H9 (cell line): ENCODE results near the gene DCST1. TPM values are rescaled to one million over a fixed set of nuclear protein-coding genes. Genes with fewer than 3 reads are reported as not detected.

Source experiments
- DNase-seq: peaks from one replicate; pipeline ENCODE4 v3.0.0-alpha.2; 2017
- H2AFZ ChIP-seq: one replicate; pipeline ENCODE4 v1.6.1; 2013; ENCODE audit warnings: mild to moderate bottlenecking, low read length, control low read depth, moderate library complexity
- H2AK5ac ChIP-seq: 2 replicates; pipeline ENCODE4 v1.6.1; 2013; ENCODE audit warnings: low read length, control low read depth, mixed read lengths; ENCODE audit not compliant: insufficient read length
- H2BK120ac ChIP-seq: one replicate; pipeline ENCODE4 v1.6.1; 2013; ENCODE audit warnings: low read depth, mild to moderate bottlenecking, low read length, control low read depth, inconsistent platforms; ENCODE audit not compliant: poor library complexity, severe bottlenecking
- H2BK12ac ChIP-seq: 2 replicates; pipeline ENCODE4 v1.6.1; 2013; ENCODE audit warnings: low read length, control low read depth, mixed read lengths, low read depth; ENCODE audit not compliant: insufficient read length
- H2BK15ac ChIP-seq: 2 replicates; pipeline ENCODE4 v1.6.1; 2013; ENCODE audit warnings: low read depth, low read length, control low read depth
- H2BK20ac ChIP-seq: one replicate; pipeline ENCODE4 v1.6.1; 2013; ENCODE audit warnings: low read depth, mild to moderate bottlenecking, low read length, control low read depth, inconsistent platforms; ENCODE audit not compliant: poor library complexity, severe bottlenecking
- H2BK5ac ChIP-seq: 2 replicates; pipeline ENCODE4 v1.6.1; 2013; ENCODE audit warnings: low read length, control low read depth, mixed read lengths; ENCODE audit not compliant: insufficient read length
- H3K14ac ChIP-seq: 2 replicates; pipeline ENCODE4 v1.6.1; 2013; ENCODE audit warnings: low read length, control low read depth; ENCODE audit not compliant: insufficient read depth
- H3K18ac ChIP-seq: 2 replicates; pipeline ENCODE4 v1.6.1; 2013; ENCODE audit warnings: low read depth, mild to moderate bottlenecking, mixed read lengths, low read length, control low read depth; ENCODE audit not compliant: insufficient read length
- H3K23ac ChIP-seq: 2 replicates; pipeline ENCODE4 v1.6.1; 2013; ENCODE audit warnings: low read length, control low read depth, mixed read lengths, low read depth; ENCODE audit not compliant: insufficient read length
- H3K23me2 ChIP-seq: 2 replicates; pipeline ENCODE4 v1.6.1; 2013; ENCODE audit warnings: low read depth, mild to moderate bottlenecking, mixed read lengths, low read length, control low read depth; ENCODE audit not compliant: insufficient read length, poor library complexity, severe bottlenecking
- H3K27ac ChIP-seq: 2 replicates; pipeline ENCODE4 v1.5.1; 2013; ENCODE audit warnings: low read length, control low read depth, mixed read lengths, low read depth; ENCODE audit not compliant: insufficient read length
- H3K27me3 ChIP-seq: 2 replicates; pipeline ENCODE4 v1.6.1; 2013; ENCODE audit warnings: low read length, control low read depth, inconsistent platforms; ENCODE audit not compliant: insufficient read depth
- H3K4ac ChIP-seq: 2 replicates; pipeline ENCODE4 v1.6.1; 2013; ENCODE audit warnings: low read depth, mild to moderate bottlenecking, control low read depth, inconsistent platforms, low read length, moderate library complexity
- H3K4me1 ChIP-seq: 2 replicates; pipeline ENCODE4 v1.6.1; 2013; ENCODE audit warnings: low read length, control low read depth, inconsistent platforms; ENCODE audit not compliant: insufficient read depth
- H3K4me2 ChIP-seq: 2 replicates; pipeline ENCODE4 v1.6.1; 2013; ENCODE audit warnings: low read length, control low read depth, mixed read lengths; ENCODE audit not compliant: insufficient read length, insufficient read depth
- H3K56ac ChIP-seq: 2 replicates; pipeline ENCODE4 v1.6.1; 2013; ENCODE audit warnings: low read depth, mild to moderate bottlenecking, mixed read lengths, low read length, control low read depth; ENCODE audit not compliant: insufficient read length
- H3K79me1 ChIP-seq: 2 replicates; pipeline ENCODE4 v1.6.1; 2013; ENCODE audit warnings: low read depth, mild to moderate bottlenecking, moderate library complexity, low read length, control low read depth, inconsistent platforms; ENCODE audit not compliant: insufficient read depth, poor library complexity, severe bottlenecking
- H3K79me2 ChIP-seq: 2 replicates; pipeline ENCODE4 v1.6.1; 2013; ENCODE audit warnings: low read length, control low read depth, inconsistent platforms; ENCODE audit not compliant: insufficient read depth
- H3K9ac ChIP-seq: 2 replicates; pipeline ENCODE4 v1.6.1; 2013; ENCODE audit warnings: low read length, control low read depth, mixed read lengths; ENCODE audit not compliant: insufficient read length; ENCODE audit errors: extremely low read depth
- H3K9me3 ChIP-seq: one replicate; pipeline ENCODE4 v1.6.1; 2013; ENCODE audit warnings: low read depth, low read length, inconsistent platforms; ENCODE audit not compliant: control insufficient read depth
- H3T11ph ChIP-seq: one replicate; pipeline ENCODE4 v1.6.1; 2013; ENCODE audit warnings: mild to moderate bottlenecking, low read length, control low read depth, inconsistent platforms
- H4K20me1 ChIP-seq: one replicate; pipeline ENCODE4 v1.6.1; 2013; ENCODE audit not compliant: control insufficient read depth, insufficient read length, insufficient read depth
- H4K5ac ChIP-seq: 2 replicates; pipeline ENCODE4 v1.6.1; 2013; ENCODE audit warnings: low read depth, mild to moderate bottlenecking, mixed read lengths, low read length, control low read depth; ENCODE audit not compliant: insufficient read length
- H4K8ac ChIP-seq: replicated peaks from 2 replicates; pipeline ENCODE4 v1.6.1; 2013; ENCODE audit warnings: low read length, control low read depth, mixed read lengths, low read depth; ENCODE audit not compliant: insufficient read length
- H4K91ac ChIP-seq: 2 replicates; pipeline ENCODE4 v1.6.1; 2013; ENCODE audit warnings: low read depth, mild to moderate bottlenecking, moderate library complexity, mixed read lengths, low read length, control low read depth; ENCODE audit not compliant: insufficient read length
- H3K27ac Mint-ChIP-seq, 3 experiments: 2 replicates in 2 of 3; 3 replicates in 1 of 3; pipeline ENCODE4 v1.8.0; 2020 to 2021; ENCODE audit warnings: mixed read lengths in 3 of 3, mild to moderate bottlenecking in 1 of 3, moderate library complexity in 1 of 3
- H3K27me3 Mint-ChIP-seq: 2 replicates; pipeline ENCODE4 v1.8.0; 2021; ENCODE audit warnings: low read depth, mild to moderate bottlenecking, moderate library complexity, mixed read lengths
- H3K36me3 Mint-ChIP-seq, 3 experiments: 2 replicates in 2 of 3; 3 replicates in 1 of 3; pipeline ENCODE4 v1.8.0; 2020 to 2021; ENCODE audit warnings: low read depth in 3 of 3, mixed read lengths in 3 of 3; ENCODE audit not compliant: insufficient read depth in 1 of 3
- H3K4me1 Mint-ChIP-seq, 2 experiments: 2 replicates each; pipeline ENCODE4 v1.8.0; 2020; ENCODE audit warnings: mixed read lengths in 2 of 2
- H3K4me3 Mint-ChIP-seq, 2 experiments: 2 replicates in 1 of 2; 3 replicates in 1 of 2; pipeline ENCODE4 v1.8.0; 2020 to 2021; ENCODE audit warnings: mild to moderate bottlenecking in 2 of 2, mixed read lengths in 2 of 2, moderate library complexity in 1 of 2
- H3K9me3 Mint-ChIP-seq, 2 experiments: 2 replicates in 1 of 2; 3 replicates in 1 of 2; pipeline ENCODE4 v1.8.0; 2020; ENCODE audit warnings: mild to moderate bottlenecking in 2 of 2, mixed read lengths in 2 of 2, moderate library complexity in 1 of 2
- WGBS: extraction: QIAGEN DNeasy Blood & Tissue Kit; methylation state at CpG from one replicate; pipeline ENCODE4 v1.1.7; 2013; ENCODE audit warnings: missing lambda C conversion rate, low lambda C conversion rate, mixed read lengths; ENCODE audit not compliant: insufficient read length; ENCODE audit errors: extremely low coverage; 5-methylcytosine and 5-hydroxymethylcytosine counted together
- total RNA-seq: library from RNA; stranded (reverse); gene quantifications from 2 replicates; pipeline ENCODE4 v1.2.1, GENCODE V29; 2021
- TF ChIP-seq, protein P1 (sequence below): fragments of 200-600 bp; sonication (generic); conservative IDR thresholded peaks from 3 replicates; pipeline ENCODE4 v1.8.0; 2021; ENCODE audit warnings: antibody characterized with exemption, mild to moderate bottlenecking

The DCST1 gene
- total RNA-seq, 1 experiment from 2014 or later, result not detected

DNA sequence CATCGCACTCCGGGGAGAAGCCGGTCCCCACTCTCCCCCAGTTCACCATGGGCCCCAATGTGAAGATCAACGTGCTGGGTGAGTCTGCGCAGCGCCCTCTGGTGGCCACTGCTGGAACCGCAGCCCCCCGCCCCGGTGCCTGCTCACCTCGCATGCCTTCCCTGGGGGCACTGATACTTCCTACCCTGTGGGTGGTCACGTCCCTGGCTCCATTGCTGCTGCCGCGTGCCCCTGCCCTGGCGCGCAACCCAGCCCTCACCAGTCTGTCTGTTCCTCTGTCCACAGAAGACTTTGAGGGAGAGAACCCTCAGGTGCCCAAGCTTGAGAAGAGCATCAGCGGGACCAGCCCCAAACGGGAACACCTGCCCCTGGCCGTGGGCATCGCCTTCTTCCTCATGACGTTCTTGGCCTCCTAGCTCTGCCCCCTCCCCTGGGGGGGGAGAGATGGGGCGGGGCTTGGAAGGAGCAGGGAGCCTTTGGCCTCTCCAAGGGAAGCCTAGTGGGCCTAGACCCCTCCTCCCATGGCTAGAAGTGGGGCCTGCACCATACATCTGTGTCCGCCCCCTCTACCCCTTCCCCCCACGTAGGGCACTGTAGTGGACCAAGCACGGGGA, 52.6 kb downstream of the DCST1 start:
- Mint-ChIP-seq H3K27me3 (peaks cover 43% of the 10 kb centered on the region), H3K9me3 (peaks cover 0 to 4% of the 10 kb centered on the region in 2 experiments; a peak in 3 of 5 replicates), H3K27ac (no peak overlapping the region), H3K4me1 (peaks cover 21 to 42% of the 10 kb centered on the region in 2 experiments), H3K4me3 (peak overlapping the region; percentile 49 to 96), H3K36me3 (0 out of 7 replicates have a peak, but pooled peaks cover 0 to 4% (median 0%) of the 10 kb centered on the region in 3 experiments)
- Histone ChIP-seq H3K79me1 (no peaks in the 10 kb centered on the region), H2AFZ (no peak overlapping the region), H4K5ac (no peak overlapping the region), H3K79me2 (no peaks in the 10 kb centered on the region), H3K14ac (peak overlapping the region; percentile 6; the same call in 1 of the 2 replicates), H2BK120ac (no peak overlapping the region), H2BK5ac (no peak overlapping the region), H4K91ac (no peak overlapping the region), H3K27me3 (peaks cover 31% of the 10 kb centered on the region), H3K56ac (no peak overlapping the region), H4K8ac (no peak overlapping the region), H3K23me2 (peaks cover 16% of the 10 kb centered on the region), H3T11ph (no peak overlapping the region), H3K18ac (no peak overlapping the region), H3K9me3 (no peaks in the 10 kb centered on the region), H3K23ac (no peak overlapping the region), H2AK5ac (no peak overlapping the region), H2BK15ac (no peak overlapping the region), H3K4ac (no peak overlapping the region), H2BK20ac (no peak overlapping the region), H2BK12ac (no peak overlapping the region), H3K4me1 (no peaks in the 10 kb centered on the region), H3K27ac (no peak overlapping the region), H4K20me1 (no peaks in the 10 kb centered on the region), H3K4me2 (peak overlapping the region; percentile 24), H3K9ac (no peak overlapping the region)
- no CpG with 5 or more reads among the region's 24 CpGs for WGBS
- TF ChIP-seq, protein P1, sequence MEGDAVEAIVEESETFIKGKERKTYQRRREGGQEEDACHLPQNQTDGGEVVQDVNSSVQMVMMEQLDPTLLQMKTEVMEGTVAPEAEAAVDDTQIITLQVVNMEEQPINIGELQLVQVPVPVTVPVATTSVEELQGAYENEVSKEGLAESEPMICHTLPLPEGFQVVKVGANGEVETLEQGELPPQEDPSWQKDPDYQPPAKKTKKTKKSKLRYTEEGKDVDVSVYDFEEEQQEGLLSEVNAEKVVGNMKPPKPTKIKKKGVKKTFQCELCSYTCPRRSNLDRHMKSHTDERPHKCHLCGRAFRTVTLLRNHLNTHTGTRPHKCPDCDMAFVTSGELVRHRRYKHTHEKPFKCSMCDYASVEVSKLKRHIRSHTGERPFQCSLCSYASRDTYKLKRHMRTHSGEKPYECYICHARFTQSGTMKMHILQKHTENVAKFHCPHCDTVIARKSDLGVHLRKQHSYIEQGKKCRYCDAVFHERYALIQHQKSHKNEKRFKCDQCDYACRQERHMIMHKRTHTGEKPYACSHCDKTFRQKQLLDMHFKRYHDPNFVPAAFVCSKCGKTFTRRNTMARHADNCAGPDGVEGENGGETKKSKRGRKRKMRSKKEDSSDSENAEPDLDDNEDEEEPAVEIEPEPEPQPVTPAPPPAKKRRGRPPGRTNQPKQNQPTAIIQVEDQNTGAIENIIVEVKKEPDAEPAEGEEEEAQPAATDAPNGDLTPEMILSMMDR, result peak; percentile 99
- peak; percentile 87 for DNase-seq
